Osteoblast (primary cell): Measurements from ENCODE around the gene ATL1. TPM values are rescaled to one million over a fixed set of nuclear protein-coding genes. Genes with fewer than 3 reads are reported as not detected.

Experiments
- DNase-seq: peaks from one replicate; pipeline ENCODE4 v3.0.0; 2011; ENCODE audit warnings: low spot score, mixed read lengths; ENCODE audit not compliant: insufficient read length; ENCODE audit errors: missing footprints
- H2AFZ ChIP-seq: 2 replicates; pipeline ENCODE4 v1.6.0; 2011; ENCODE audit warnings: mild to moderate bottlenecking, low read length
- H3K27ac ChIP-seq: 2 replicates; pipeline ENCODE4 v1.5.1; 2011; ENCODE audit warnings: mild to moderate bottlenecking, low read depth, low read length, moderate library complexity
- H3K27me3 ChIP-seq: 2 replicates; pipeline ENCODE4 v1.6.0; 2012; ENCODE audit warnings: mild to moderate bottlenecking, control low read depth, inconsistent platforms, low read length, moderate library complexity; ENCODE audit not compliant: insufficient read depth
- H3K36me3 ChIP-seq: 2 replicates; pipeline ENCODE4 v1.5.1; 2011; ENCODE audit warnings: mild to moderate bottlenecking, low read length, control low read depth, moderate library complexity; ENCODE audit not compliant: insufficient read depth
- H3K4me1 ChIP-seq: 2 replicates; pipeline ENCODE4 v1.5.1; 2011; ENCODE audit warnings: mild to moderate bottlenecking, low read length, control low read depth, moderate library complexity; ENCODE audit not compliant: insufficient read depth
- H3K4me2 ChIP-seq: 2 replicates; pipeline ENCODE4 v1.6.0; 2011; ENCODE audit warnings: mild to moderate bottlenecking, low read length; ENCODE audit not compliant: insufficient read depth
- H3K4me3 ChIP-seq: fragments of 200-600 bp; sonication (generic); 3 replicates; pipeline ENCODE4 v1.5.1; 2012; ENCODE audit warnings: mild to moderate bottlenecking, low read length, inconsistent platforms; ENCODE audit not compliant: insufficient read depth
- H3K79me2 ChIP-seq: 2 replicates; pipeline ENCODE4 v1.6.0; 2012; ENCODE audit warnings: mild to moderate bottlenecking, low read length, control low read depth, inconsistent platforms; ENCODE audit not compliant: insufficient read depth
- H3K9me3 ChIP-seq: 2 replicates; pipeline ENCODE4 v1.5.1; 2011; ENCODE audit warnings: low read depth, low read length, control low read depth
- H4K20me1 ChIP-seq: 2 replicates; pipeline ENCODE4 v1.6.0; 2012; ENCODE audit warnings: mild to moderate bottlenecking, low read length, control low read depth; ENCODE audit not compliant: insufficient read depth
- CTCF ChIP-seq: IDR thresholded peaks from 2 replicates; pipeline ENCODE4 v1.5.1; 2011; ENCODE audit warnings: mild to moderate bottlenecking, low read depth, low read length, moderate library complexity; ENCODE audit errors: extremely low read depth
- total RNA-seq: library from RNA; depleted of rRNA; stranded (reverse); fragments of >200 nt; gene quantifications from 2 replicates; pipeline ENCODE4 v1.2.3, GENCODE V29; 2012

Gene ATL1
- total RNA-seq, 1 donor: 6.5 TPM

DNA sequence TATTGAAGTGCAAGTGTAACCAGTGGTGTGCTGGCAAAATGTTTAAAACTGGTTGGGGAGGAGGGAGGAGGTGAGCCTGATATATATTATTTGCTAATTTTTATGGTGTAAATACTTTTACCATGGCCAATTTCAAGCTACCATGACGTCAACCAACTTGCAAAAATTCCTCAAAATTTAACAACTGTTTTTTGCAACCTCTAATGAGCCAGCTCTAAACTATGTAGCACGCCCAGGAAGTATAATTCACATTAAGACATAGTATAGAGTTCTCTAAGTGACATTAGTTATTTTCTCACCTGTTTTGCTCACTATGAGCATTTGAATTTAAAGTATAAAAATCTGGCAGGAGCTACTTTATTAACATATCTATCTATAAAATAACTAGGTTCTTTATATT lies 41.4 kb downstream of the ATL1 start:
- no peaks in the 10 kb centered on the region for H3K36me3 ChIP-seq
- no peak for DNase-seq

DNA sequence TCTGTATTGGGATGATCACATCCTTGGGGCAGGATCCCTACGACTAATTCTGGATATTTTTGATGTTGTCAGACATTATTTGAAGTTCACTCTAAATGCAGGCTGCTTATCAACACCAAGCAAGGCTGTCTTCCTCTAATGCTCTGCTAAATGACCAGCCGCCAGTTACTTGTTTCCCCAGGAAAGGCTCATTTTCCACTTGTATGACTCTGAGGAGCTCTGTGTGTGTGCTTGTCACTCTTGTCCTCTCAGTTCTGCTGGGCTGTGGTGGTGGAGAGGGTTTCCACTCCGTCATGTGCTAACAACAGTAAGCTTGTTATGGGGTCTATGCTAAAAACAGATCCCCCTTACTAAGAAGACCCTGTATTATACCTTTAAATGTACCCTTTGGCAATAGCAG lies 42.1 kb downstream of the ATL1 start:
- Histone ChIP-seq H3K4me3 (no peak overlapping the region), H4K20me1 (no peaks in the 10 kb centered on the region), H3K9me3 (no peaks in the 10 kb centered on the region), H3K79me2 (no peaks in the 10 kb centered on the region), H2AFZ (no peak overlapping the region), H3K4me1 (peaks cover 16% of the 10 kb centered on the region), H3K27me3 (no peaks in the 10 kb centered on the region), H3K4me2 (no peak overlapping the region), H3K27ac (no peak overlapping the region), H3K36me3 (no peaks in the 10 kb centered on the region)
- DNase-seq: no peak
- no peak for TF ChIP-seq CTCF

More for the DNA sequence above, 41.4 kb downstream of the ATL1 start:
- H2AFZ ChIP-seq: no peak overlapping the region
- no peaks in the 10 kb centered on the region for H3K27me3 ChIP-seq
- no peaks in the 10 kb centered on the region for H4K20me1 ChIP-seq
- no peaks in the 10 kb centered on the region for H3K9me3 ChIP-seq
- H3K4me2 ChIP-seq: no peak overlapping the region
- H3K4me3 ChIP-seq: no peak overlapping the region
- peaks cover 12% of the 10 kb centered on the region for H3K4me1 ChIP-seq
- no peak for TF ChIP-seq CTCF
- H3K79me2 ChIP-seq: no peaks in the 10 kb centered on the region
- H3K27ac ChIP-seq: no peak overlapping the region

- TF ChIP-seq CTCF: no peak
- no peaks in the 10 kb centered on the region for H3K36me3 ChIP-seq
- H2AFZ ChIP-seq: no peak overlapping the region
- H4K20me1 ChIP-seq: no peaks in the 10 kb centered on the region
- H3K79me2 ChIP-seq: no peaks in the 10 kb centered on the region
- DNase-seq: no peak
- no peaks in the 10 kb centered on the region for H3K27me3 ChIP-seq
- no peaks in the 10 kb centered on the region for H3K9me3 ChIP-seq
- peaks cover 25% of the 10 kb centered on the region for H3K4me1 ChIP-seq
- no peak overlapping the region for H3K27ac ChIP-seq
- no peak overlapping the region for H3K4me2 ChIP-seq
- no peak overlapping the region for H3K4me3 ChIP-seq
These were observed 43.6 kb downstream of the ATL1 start for GRCh38 chr14:50603565-50603964.

GRCh38 chr14:50605766-50606165 lies 45.8 kb downstream of the ATL1 start:
- H3K4me1 ChIP-seq: peaks cover 21% of the 10 kb centered on the region
- no peaks in the 10 kb centered on the region for H3K27me3 ChIP-seq
- no peaks in the 10 kb centered on the region for H3K79me2 ChIP-seq
- H3K4me3 ChIP-seq: no peak overlapping the region
- H2AFZ ChIP-seq: no peak overlapping the region
- H3K36me3 ChIP-seq: no peaks in the 10 kb centered on the region
- H4K20me1 ChIP-seq: no peaks in the 10 kb centered on the region
- no peaks in the 10 kb centered on the region for H3K9me3 ChIP-seq
- H3K4me2 ChIP-seq: no peak overlapping the region
- TF ChIP-seq CTCF: no peak
- no peak for DNase-seq
- H3K27ac ChIP-seq: no peak overlapping the region
